Liver (tissue), 9 donors: Measurements from ENCODE around the gene RPS5. TPM values are rescaled to one million over a fixed set of nuclear protein-coding genes. Genes with fewer than 3 reads are reported as not detected.

Source experiments
- DNase-seq: peaks from one replicate; pipeline ENCODE4 v3.0.0-alpha.2; 2017; ENCODE audit warnings: low spot score
- H3K27ac ChIP-seq, 2 donors: one replicate each; pipeline ENCODE4 v1.7.0; 2013; ENCODE audit warnings: inconsistent platforms in 2 of 2, low read length in 2 of 2, control low read depth in 1 of 2, low read depth in 1 of 2, mild to moderate bottlenecking in 1 of 2
- H3K27me3 ChIP-seq, 4 donors: one replicate each; pipeline versions ENCODE4 v1.6.1 to v1.7.0; 2013; ENCODE audit warnings: low read length in 3 of 4, inconsistent platforms in 1 of 4, mild to moderate bottlenecking in 1 of 4, moderate library complexity in 1 of 4; ENCODE audit not compliant: control insufficient read depth in 4 of 4, insufficient read depth in 4 of 4
- H3K36me3 ChIP-seq, 4 donors: one replicate each; pipeline versions ENCODE4 v1.6.1 to v1.7.0; 2013; ENCODE audit warnings: low read length in 3 of 4, mild to moderate bottlenecking in 3 of 4, low read depth in 1 of 4, moderate library complexity in 1 of 4; ENCODE audit not compliant: control insufficient read depth in 4 of 4, insufficient read depth in 3 of 4
- H3K4me1 ChIP-seq, 4 donors: one replicate each; pipeline versions ENCODE4 v1.6.1 to v1.7.0; 2013; ENCODE audit warnings: low read length in 3 of 4, mild to moderate bottlenecking in 3 of 4, moderate library complexity in 1 of 4; ENCODE audit not compliant: control insufficient read depth in 4 of 4, insufficient read depth in 4 of 4
- H3K4me3 ChIP-seq, 3 donors: one replicate each; pipeline versions ENCODE4 v1.6.1 to v1.7.0; 2013; ENCODE audit warnings: low read length in 3 of 3, control low read depth in 1 of 3, low read depth in 1 of 3, mild to moderate bottlenecking in 1 of 3
- H3K9ac ChIP-seq, 2 donors: one replicate each; pipeline ENCODE4 v1.7.0; 2013; ENCODE audit warnings: low read length in 2 of 2, mild to moderate bottlenecking in 2 of 2, moderate library complexity in 2 of 2, control low read depth in 1 of 2, low read depth in 1 of 2
- H3K9me3 ChIP-seq, 4 donors: one replicate each; pipeline versions ENCODE4 v1.6.1 to v1.7.0; 2013; ENCODE audit warnings: low read length in 3 of 4; ENCODE audit not compliant: control insufficient read depth in 4 of 4
- ATF3 ChIP-seq: IDR thresholded peaks from 2 replicates; pipeline ENCODE4 v1.6.1; 2016; ENCODE audit warnings: antibody characterized with exemption
- EGR1 ChIP-seq, 2 donors: IDR thresholded peaks; 2 replicates each; pipeline ENCODE4 v1.6.1; 2016 to 2018; ENCODE audit warnings: antibody characterized with exemption in 2 of 2, low read depth in 2 of 2
- FOXA2 ChIP-seq: IDR thresholded peaks from 2 replicates; pipeline ENCODE4 v1.6.1; 2016; ENCODE audit warnings: antibody characterized with exemption
- GABPA ChIP-seq, 2 donors: IDR thresholded peaks in 1 of 2; conservative IDR thresholded peaks in 1 of 2; 2 replicates each; pipeline ENCODE4 v1.6.1; 2016; ENCODE audit warnings: antibody characterized with exemption in 2 of 2, mild to moderate bottlenecking in 1 of 2, moderate library complexity in 1 of 2
- HNF4A ChIP-seq, 2 donors: conservative IDR thresholded peaks; 2 replicates each; pipeline ENCODE4 v1.6.1; 2016; ENCODE audit warnings: antibody characterized with exemption in 2 of 2, mild to moderate bottlenecking in 2 of 2
- HNF4G ChIP-seq: IDR thresholded peaks from 2 replicates; pipeline ENCODE4 v1.6.1; 2016; ENCODE audit warnings: antibody characterized with exemption
- JUND ChIP-seq, 2 donors: IDR thresholded peaks; 2 replicates each; pipeline ENCODE4 v1.6.1; 2016; ENCODE audit warnings: antibody characterized with exemption in 2 of 2
- NR2F2 ChIP-seq: IDR thresholded peaks from 2 replicates; pipeline ENCODE4 v1.6.1; 2016; ENCODE audit warnings: antibody characterized with exemption
- REST ChIP-seq: IDR thresholded peaks from 2 replicates; pipeline ENCODE4 v1.6.1; 2016; ENCODE audit warnings: antibody characterized with exemption, mild to moderate bottlenecking
- RXRA ChIP-seq, 2 donors: IDR thresholded peaks; 2 replicates each; pipeline ENCODE4 v1.6.1; 2017 to 2018; ENCODE audit warnings: antibody characterized with exemption in 2 of 2, mild to moderate bottlenecking in 1 of 2
- SP1 ChIP-seq: IDR thresholded peaks from 2 replicates; pipeline ENCODE4 v1.6.1; 2018; ENCODE audit warnings: antibody characterized with exemption, mild to moderate bottlenecking
- TAF1 ChIP-seq: conservative IDR thresholded peaks from 2 replicates; pipeline ENCODE4 v1.6.1; 2016; ENCODE audit warnings: antibody characterized with exemption, mild to moderate bottlenecking
- YY1 ChIP-seq: IDR thresholded peaks from 2 replicates; pipeline ENCODE4 v1.6.1; 2016; ENCODE audit warnings: antibody characterized with exemption, mild to moderate bottlenecking
- ZBTB33 ChIP-seq: IDR thresholded peaks from 2 replicates; pipeline ENCODE4 v1.6.1; 2016; ENCODE audit warnings: antibody characterized with exemption
- WGBS: extraction: QIAGEN DNeasy Blood & Tissue Kit; methylation state at CpG from one replicate; pipeline ENCODE4 v1.1.7; 2013; 5-methylcytosine and 5-hydroxymethylcytosine counted together
- polyA plus RNA-seq, 2 donors: library from polyadenylated mRNA; stranded (reverse) in 1 of 2; unstranded in 1 of 2; fragments of 200-250 nt in 1 of 2; fragments of >200 nt in 1 of 2; fragmentation: Nextera tagmentation in 1 of 2; extraction: Ambion mirVana in 1 of 2; gene quantifications; one replicate each; pipeline versions ENCODE4 v1.2.1 to v1.2.3, GENCODE V29; 2013 to 2015
- total RNA-seq, 2 donors: library from RNA; depleted of rRNA; stranded (reverse); fragments of >200 nt; gene quantifications; one replicate each; pipeline ENCODE4 v1.2.3, GENCODE V29; 2014
- donor health status: healthy.
- donor health status: healthy.
- donor health status: healthy.
- donor health status: healthy.
- donor health status: healthy.

The RPS5 gene
- total and polyA plus RNA-seq, 4 donors, result 229 to 1,403 (median 628) TPM

DNA sequence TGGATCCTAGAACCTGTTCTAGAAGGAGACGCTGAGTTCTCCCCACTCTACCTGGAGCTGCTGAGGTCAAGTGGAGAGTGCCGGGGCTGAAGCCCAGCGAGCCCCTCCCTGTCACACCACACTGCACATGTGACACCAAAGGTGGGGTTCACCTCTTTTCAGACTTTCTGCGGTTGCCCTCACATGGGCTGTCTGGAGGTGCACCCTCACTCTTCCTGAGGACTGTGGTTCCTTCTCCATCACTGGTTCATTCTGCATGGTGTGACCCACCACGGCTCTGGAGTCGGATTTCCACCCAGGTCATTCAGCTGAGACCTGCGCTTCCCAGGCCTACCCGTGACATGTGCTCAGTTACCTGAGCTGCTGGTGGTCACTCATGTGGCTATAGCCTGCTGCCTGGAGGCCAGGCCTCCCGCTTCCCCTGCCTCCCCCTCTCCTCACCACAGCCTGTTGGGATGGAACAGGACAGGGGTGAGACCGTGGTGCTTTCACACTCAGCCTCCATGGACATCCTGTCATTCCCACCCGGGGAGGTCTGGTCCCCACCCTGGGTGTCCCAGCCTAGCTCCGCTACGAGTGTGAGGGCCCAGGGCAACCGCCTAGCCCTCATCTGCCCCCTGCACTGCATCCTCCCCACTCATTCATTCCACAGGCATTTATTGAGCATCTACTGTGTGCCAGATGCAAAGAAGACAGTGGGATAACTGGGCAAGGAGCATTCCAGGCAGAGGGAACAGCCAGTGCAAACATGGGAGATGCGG is 33.2 kb upstream of the RPS5 start:
- TF ChIP-seq EGR1 (IDR thresholded peaks at IDR 0.05; ENCODE audit: low read depth in 2 of 2), result no peak
- no peak for TF ChIP-seq ATF3
- no peak for TF ChIP-seq NR2F2
- peak; percentile 3 to 35 for TF ChIP-seq RXRA (IDR thresholded peaks at IDR 0.05)
- TF ChIP-seq GABPA (IDR thresholded peaks at IDR 0.05 in 1 of 2, conservative IDR thresholded peaks at IDR 0.05 in 1 of 2), result peak in 1 of 2 donors; percentile 5
- TF ChIP-seq YY1, result no peak
- TF ChIP-seq TAF1, result no peak
- TF ChIP-seq REST, result no peak
- peak in 1 of 2 donors; percentile 6 for TF ChIP-seq HNF4A (conservative IDR thresholded peaks at IDR 0.05)
- no peak for TF ChIP-seq HNF4G
- TF ChIP-seq JUND (IDR thresholded peaks at IDR 0.05), result no peak
- no peaks in the 10 kb centered on the region for H3K36me3 ChIP-seq
- peak overlapping the region; percentile 3 to 14 for H3K27ac ChIP-seq
- no peak overlapping the region for H3K9ac ChIP-seq
- peak overlapping the region in 1 of 3 donors; percentile 20 for H3K4me3 ChIP-seq
- peaks cover 23 to 78% (median 58%) of the 10 kb centered on the region in 4 donors for H3K4me1 ChIP-seq
- DNase-seq, result no peak
- 71% methylated on average over 15 of the region's 15 CpGs for WGBS
- no peaks in the 10 kb centered on the region for H3K9me3 ChIP-seq
- no peaks in the 10 kb centered on the region for H3K27me3 ChIP-seq

GRCh38 chr19:58354478-58355030 is 32.5 kb upstream of the RPS5 start:
- Histone ChIP-seq H3K27me3 (no peaks in the 10 kb centered on the region), H3K9me3 (no peaks in the 10 kb centered on the region), H3K36me3 (no peaks in the 10 kb centered on the region), H3K4me1 (peaks cover 23 to 72% (median 53%) of the 10 kb centered on the region in 4 donors), H3K9ac (no peak overlapping the region), H3K4me3 (no peak overlapping the region), H3K27ac (no peak overlapping the region)
- TF ChIP-seq FOXA2 (no peak), ZBTB33 (no peak), RXRA (IDR thresholded peaks at IDR 0.05) (no peak), SP1 (no peak), TAF1 (no peak), ATF3 (no peak)
- 87% methylated on average over 6 of the region's 6 CpGs for WGBS
- DNase-seq, result no peak
